Bronchial epithelial cell (primary cell): ENCODE measurements around the gene ELMO1. TPM values are rescaled to one million over a fixed set of nuclear protein-coding genes. Genes with fewer than 3 reads are reported as not detected.

Experiments
- DNase-seq: peaks from one replicate; pipeline ENCODE4 v3.0.0-alpha.2; 2010; ENCODE audit warnings: low read depth
- FAIRE-seq: peaks from 2 replicates; lab custom pipeline; 2011; peaks lifted over from hg19 to GRCh38; lab: Jason Lieb, UNC
- H3K27me3 ChIP-seq: 2 replicates; pipeline ENCODE4 v1.5.1; 2011; ENCODE audit warnings: low read length; ENCODE audit not compliant: control insufficient read depth, insufficient read depth
- H3K36me3 ChIP-seq: 2 replicates; pipeline ENCODE4 v1.5.1; 2011; ENCODE audit warnings: low read length; ENCODE audit not compliant: control insufficient read depth, insufficient read depth
- H3K4me3 ChIP-seq: 2 replicates; pipeline ENCODE4 v1.5.1; 2011; ENCODE audit warnings: mild to moderate bottlenecking, low read depth, low read length, control low read depth
- CTCF ChIP-seq: IDR thresholded peaks from 2 replicates; pipeline ENCODE4 v1.5.1; 2011; ENCODE audit warnings: mild to moderate bottlenecking, moderate library complexity, low read length, control low read depth, inconsistent platforms; ENCODE audit not compliant: insufficient read depth, severe bottlenecking
- total RNA-seq: library from RNA; depleted of rRNA; stranded (reverse); fragments of >200 nt; gene quantifications from 2 replicates; pipeline ENCODE4 v1.2.1, GENCODE V29; 2014

ELMO1 gene
- total RNA-seq, 1 donor from 2014 or later, result under 0.01 TPM

DNA sequence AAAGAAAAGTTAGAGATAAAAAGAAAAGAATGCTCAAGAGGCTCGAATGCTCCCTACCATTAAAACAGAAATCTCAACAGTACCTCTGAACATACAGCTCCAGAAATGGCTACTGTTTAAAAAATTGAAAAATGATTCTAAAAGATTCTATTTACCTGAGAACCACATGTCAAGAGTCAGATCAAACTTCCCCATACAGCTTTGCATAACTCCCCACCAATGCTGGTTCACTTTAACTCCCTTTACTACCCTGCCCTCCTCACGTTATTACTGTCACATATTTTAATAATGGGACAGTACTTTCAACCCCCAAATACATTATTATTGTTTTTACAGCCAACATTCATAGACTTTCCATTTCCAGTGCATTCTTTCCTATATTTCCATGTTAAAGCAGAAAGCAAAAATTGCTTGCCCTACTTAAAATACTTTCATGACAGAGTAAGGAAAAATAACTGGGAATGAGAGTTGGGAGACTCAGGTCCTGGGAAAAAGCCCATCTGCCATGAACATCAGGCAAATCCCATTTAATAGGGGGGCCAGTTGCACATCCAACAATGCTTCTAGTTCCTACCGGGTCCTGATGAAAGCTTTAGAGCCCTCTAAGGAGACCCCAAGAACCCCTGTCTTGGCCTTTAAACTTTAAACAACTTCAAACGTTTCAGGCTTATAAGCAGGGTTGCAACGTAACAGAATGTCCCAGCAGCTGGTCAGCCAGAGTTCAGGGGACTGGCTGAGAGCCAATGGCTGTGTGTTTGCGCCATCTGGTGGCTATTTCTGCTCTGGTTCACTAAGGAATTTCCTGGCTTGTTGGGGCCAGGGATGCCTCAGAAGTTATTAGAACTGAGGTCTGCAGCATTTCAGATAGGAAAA lies 247.4 kb downstream of the ELMO1 start:
- TF ChIP-seq CTCF, result peak; percentile 85
- no peak for FAIRE-seq
- Histone ChIP-seq H3K36me3 (no peaks in the 10 kb centered on the region), H3K27me3 (no peaks in the 10 kb centered on the region), H3K4me3 (no peak overlapping the region)
- peak; percentile 55 for DNase-seq

DNA sequence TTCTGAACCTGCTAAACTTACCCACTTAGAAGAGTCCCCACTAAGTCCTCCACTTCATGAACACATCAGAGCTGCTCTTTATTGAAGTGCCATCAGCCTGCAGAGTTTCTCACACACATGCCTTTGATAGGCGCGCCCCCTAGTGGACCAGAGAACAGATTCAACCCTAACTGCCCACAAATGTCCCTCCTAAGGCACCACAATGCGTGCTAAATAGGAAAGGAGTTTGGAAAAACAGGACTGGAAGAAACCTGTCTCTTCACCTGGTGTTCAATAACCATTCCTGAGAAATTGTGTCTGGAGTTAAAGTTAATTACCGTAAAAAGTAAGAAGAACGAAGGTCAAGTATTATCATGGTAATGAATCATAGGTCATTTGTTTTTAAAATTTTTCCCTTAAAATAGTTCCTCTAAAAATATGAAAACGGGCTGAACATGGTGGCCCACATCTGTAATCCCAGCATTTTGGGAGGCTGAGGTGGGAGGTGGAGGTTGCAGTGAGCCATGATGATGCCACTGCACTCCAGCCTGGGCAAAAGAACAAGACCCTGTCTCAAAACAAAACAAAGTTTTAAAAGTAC lies 249.7 kb downstream of the ELMO1 start:
- no peaks in the 10 kb centered on the region for H3K27me3 ChIP-seq
- FAIRE-seq, result peak; percentile 72
- no peaks in the 10 kb centered on the region for H3K36me3 ChIP-seq
- TF ChIP-seq CTCF, result peak; percentile 88
- DNase-seq, result peak; percentile 45
- no peak overlapping the region for H3K4me3 ChIP-seq

- Histone ChIP-seq H3K27me3 (no peaks in the 10 kb centered on the region), H3K36me3 (no peaks in the 10 kb centered on the region), H3K4me3 (no peak overlapping the region)
- FAIRE-seq (no peak), DNase-seq (no peak)
- TF ChIP-seq CTCF, result no peak
Measured at GRCh38 chr7:37198041-37198905, 250.4 kb downstream of the ELMO1 start.

- no peaks in the 10 kb centered on the region for H3K36me3 ChIP-seq
- H3K27me3 ChIP-seq, result no peaks in the 10 kb centered on the region
- no peak for TF ChIP-seq CTCF
- no peak overlapping the region for H3K4me3 ChIP-seq
- no peak for FAIRE-seq
- no peak for DNase-seq
Measured at GRCh38 chr7:37197108-37197507, 251.6 kb downstream of the ELMO1 start.

- TF ChIP-seq CTCF, result no peak
- H3K4me3 ChIP-seq, result no peak overlapping the region
- H3K27me3 ChIP-seq, result no peaks in the 10 kb centered on the region
- DNase-seq (no peak), FAIRE-seq (no peak)
- no peaks in the 10 kb centered on the region for H3K36me3 ChIP-seq
Measured at GRCh38 chr7:37196676-37197075, 252.0 kb downstream of the ELMO1 start.
